ENCODE results near the gene DOCK9.

GRCh38 chr13:98796191-98796590 is 181.7 kb downstream of the DOCK9 start:
- TF ChIP-seq CTCF (IDR thresholded peaks at IDR 0.05; ENCODE audit: low read length) (no peak), EZH2phosphoT487 (IDR thresholded peaks at IDR 0.05; ENCODE audit: low read length) (no peak)
